Gastroesophageal sphincter (tissue), 4 donors: ENCODE results near the gene CDK4. TPM values are rescaled to one million over a fixed set of nuclear protein-coding genes. Genes with fewer than 3 reads are reported as not detected.

Experiments
- ATAC-seq: fragments of 150-250 bp; one replicate; pipeline ENCODE4 v1.9.1; 2016; ENCODE audit warnings: mild to moderate bottlenecking, moderate library complexity
- H3K27ac ChIP-seq, 4 donors: fragments of 200-600 bp; sonication (generic) in 3 of 4; 1 replicate in 3 of 4; 2 replicates in 1 of 4; pipeline ENCODE4 v1.5.1; 2016 to 2019
- H3K27me3 ChIP-seq: fragments of 200-600 bp; sonication (generic); one replicate; pipeline ENCODE4 v1.5.1; 2019
- H3K36me3 ChIP-seq, 2 donors: fragments of 200-600 bp; sonication (generic); one replicate each; pipeline ENCODE4 v1.5.1; 2019; ENCODE audit warnings: control low read depth in 1 of 2
- H3K4me1 ChIP-seq, 3 donors: fragments of 200-600 bp; sonication (generic); 1 replicate in 2 of 3; 2 replicates in 1 of 3; pipeline ENCODE4 v1.5.1; 2016 to 2019; ENCODE audit warnings: control low read depth in 2 of 3
- H3K4me3 ChIP-seq, 2 donors: fragments of 200-600 bp; sonication (generic); one replicate each; pipeline ENCODE4 v1.5.1; 2019; ENCODE audit warnings: mild to moderate bottlenecking in 1 of 2, moderate library complexity in 1 of 2
- H3K9me3 ChIP-seq, 3 donors: fragments of 200-600 bp; sonication (generic); one replicate each; pipeline ENCODE4 v1.5.1; 2017 to 2019; ENCODE audit warnings: control low read depth in 2 of 3
- CTCF ChIP-seq, 4 experiments: fragments of 200-600 bp in 2 of 4; fragments of 450-650 bp in 2 of 4; sonication (generic) in 1 of 4; IDR thresholded peaks; one replicate each; pipeline ENCODE4 v1.5.1; 2017 to 2019; ENCODE audit warnings: antibody characterized with exemption in 4 of 4, mild to moderate bottlenecking in 2 of 4, moderate library complexity in 2 of 4
- EP300 ChIP-seq: sonication (generic); formaldehyde crosslinking; IDR thresholded peaks from one replicate; pipeline ENCODE4 v1.6.1; 2017; ENCODE audit warnings: antibody characterized with exemption, mild to moderate bottlenecking
- POLR2A ChIP-seq, 2 donors: fragments of 450-650 bp; IDR thresholded peaks; one replicate each; pipeline ENCODE4 v1.6.1; 2017; ENCODE audit warnings: antibody characterized with exemption in 2 of 2, mild to moderate bottlenecking in 2 of 2, moderate library complexity in 1 of 2
- POLR2AphosphoS5 ChIP-seq: sonication (generic); formaldehyde crosslinking; IDR thresholded peaks from one replicate; pipeline ENCODE4 v1.6.1; 2017; ENCODE audit warnings: antibody characterized with exemption
- WGBS, 2 donors: methylation state at CpG; one replicate each; pipeline ENCODE4 v1.1.5; 2018; ENCODE audit warnings: low coverage in 1 of 2; 5-methylcytosine and 5-hydroxymethylcytosine counted together
- total RNA-seq, 4 donors: library from RNA; depleted of rRNA; stranded (reverse); fragments of >200 nt; gene quantifications; one replicate each; pipeline ENCODE4 v1.1.0, GENCODE V29; 2016

The CDK4 gene
- total RNA-seq, 4 donors from 2014 or later, result 56.7 to 107 (median 101) TPM

DNA sequence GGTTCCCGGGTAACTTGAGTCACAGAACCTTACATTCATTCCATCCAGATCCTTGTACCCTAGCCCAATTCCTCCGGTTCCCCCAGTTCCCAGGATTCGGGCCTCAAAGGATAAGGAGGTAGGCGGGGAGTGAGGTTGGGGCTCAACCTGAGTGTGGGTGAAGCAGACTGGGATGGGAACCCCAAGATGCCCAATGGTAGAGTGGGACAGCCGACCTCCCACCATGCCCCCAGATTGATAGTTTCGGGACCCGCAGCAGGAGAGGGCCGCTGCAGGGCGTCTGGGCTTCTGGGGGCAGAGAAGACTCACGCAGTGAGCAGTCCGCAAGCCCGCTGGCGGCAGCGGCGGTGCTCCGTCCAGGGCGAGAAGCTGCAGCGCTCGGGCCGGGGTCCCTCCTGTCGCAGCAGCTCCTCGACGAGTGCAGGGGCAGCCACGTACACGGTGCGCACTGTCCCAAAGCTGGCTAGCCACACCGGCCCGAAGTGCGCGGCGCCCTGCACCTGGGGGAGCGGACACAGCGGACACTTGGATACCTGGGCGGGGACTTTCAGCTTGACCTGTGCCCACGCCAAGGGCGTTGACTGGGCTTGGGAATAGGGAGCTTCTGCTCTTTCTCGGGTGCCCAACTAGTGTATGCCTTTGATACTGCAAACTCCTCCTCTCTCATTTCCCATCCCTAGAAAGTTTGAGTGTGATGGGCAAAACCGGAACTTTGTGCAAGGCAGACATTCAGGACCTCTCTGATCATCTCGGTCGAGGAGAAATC is 13.8 kb upstream of the CDK4 start:
- no peak for TF ChIP-seq POLR2A (IDR thresholded peaks at IDR 0.05)
- TF ChIP-seq POLR2AphosphoS5, result no peak
- TF ChIP-seq EP300, result no peak
- TF ChIP-seq CTCF (IDR thresholded peaks at IDR 0.05), result no peak
- Histone ChIP-seq H3K9me3 (no peaks in the 10 kb centered on the region), H3K36me3 (peaks cover 0 to 27% of the 10 kb centered on the region in 2 donors), H3K4me3 (peak overlapping the region in 1 of 2 donors; percentile 42), H3K27me3 (peaks cover 63% of the 10 kb centered on the region), H3K4me1 (peaks cover 0 to 33% (median 28%) of the 10 kb centered on the region in 3 donors), H3K27ac (no peak overlapping the region)
- ATAC-seq, result peak; percentile 6
- WGBS, 2 donors, result 0% methylated on average over 2 of the region's 40 CpGs; no CpG with 5 or more reads in 1 of the 2 donors

- no peaks in the 10 kb centered on the region for H3K9me3 ChIP-seq
- peaks cover 0 to 30% (median 28%) of the 10 kb centered on the region in 3 donors for H3K4me1 ChIP-seq
- no peak overlapping the region for H3K27ac ChIP-seq
- H3K4me3 ChIP-seq, result peak overlapping the region in 1 of 2 donors; percentile 42
- TF ChIP-seq EP300 (no peak), POLR2AphosphoS5 (no peak), CTCF (IDR thresholded peaks at IDR 0.05) (peak in 3 of 4 experiments; percentile 3 to 34 (median 16)), POLR2A (IDR thresholded peaks at IDR 0.05) (no peak)
- peak; percentile 54 for ATAC-seq
- H3K36me3 ChIP-seq, result peaks cover 0 to 30% of the 10 kb centered on the region in 2 donors
- H3K27me3 ChIP-seq, result peaks cover 68% of the 10 kb centered on the region
- WGBS, 2 donors, result no CpG with 5 or more reads among the region's 60 CpGs
These were observed 13.0 kb upstream of the CDK4 start for GRCh38 chr12:57765003-57765697.

DNA sequence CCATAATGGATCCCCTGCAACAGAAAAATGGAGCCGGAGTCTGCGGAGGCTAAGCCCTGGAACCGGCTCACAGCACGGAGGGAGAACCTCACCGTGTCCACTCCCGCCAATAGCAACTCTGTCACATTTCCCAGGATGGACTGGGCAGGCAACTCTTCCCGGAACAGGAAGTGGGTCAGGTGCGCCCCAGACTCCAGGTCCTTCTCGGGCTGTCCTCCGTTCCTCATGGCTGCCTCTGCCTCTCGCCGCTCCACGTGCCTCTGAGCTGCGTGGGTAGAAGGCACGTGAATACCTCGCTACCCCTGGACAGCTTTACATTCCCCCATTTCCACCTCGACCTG is 12.5 kb upstream of the CDK4 start:
- Histone ChIP-seq H3K27me3 (peaks cover 68% of the 10 kb centered on the region), H3K36me3 (peaks cover 0 to 31% of the 10 kb centered on the region in 2 donors), H3K4me3 (peak overlapping the region in 1 of 2 donors; percentile 42), H3K27ac (no peak overlapping the region), H3K4me1 (peaks cover 0 to 30% (median 28%) of the 10 kb centered on the region in 3 donors), H3K9me3 (no peaks in the 10 kb centered on the region)
- WGBS, 2 donors, result 26 to 28% methylated on average over 6 to 9 of the region's 17 CpGs
- no peak for ATAC-seq
- no peak for TF ChIP-seq EP300
- no peak for TF ChIP-seq CTCF (IDR thresholded peaks at IDR 0.05)
- TF ChIP-seq POLR2A (IDR thresholded peaks at IDR 0.05), result no peak
- TF ChIP-seq POLR2AphosphoS5, result no peak

DNA sequence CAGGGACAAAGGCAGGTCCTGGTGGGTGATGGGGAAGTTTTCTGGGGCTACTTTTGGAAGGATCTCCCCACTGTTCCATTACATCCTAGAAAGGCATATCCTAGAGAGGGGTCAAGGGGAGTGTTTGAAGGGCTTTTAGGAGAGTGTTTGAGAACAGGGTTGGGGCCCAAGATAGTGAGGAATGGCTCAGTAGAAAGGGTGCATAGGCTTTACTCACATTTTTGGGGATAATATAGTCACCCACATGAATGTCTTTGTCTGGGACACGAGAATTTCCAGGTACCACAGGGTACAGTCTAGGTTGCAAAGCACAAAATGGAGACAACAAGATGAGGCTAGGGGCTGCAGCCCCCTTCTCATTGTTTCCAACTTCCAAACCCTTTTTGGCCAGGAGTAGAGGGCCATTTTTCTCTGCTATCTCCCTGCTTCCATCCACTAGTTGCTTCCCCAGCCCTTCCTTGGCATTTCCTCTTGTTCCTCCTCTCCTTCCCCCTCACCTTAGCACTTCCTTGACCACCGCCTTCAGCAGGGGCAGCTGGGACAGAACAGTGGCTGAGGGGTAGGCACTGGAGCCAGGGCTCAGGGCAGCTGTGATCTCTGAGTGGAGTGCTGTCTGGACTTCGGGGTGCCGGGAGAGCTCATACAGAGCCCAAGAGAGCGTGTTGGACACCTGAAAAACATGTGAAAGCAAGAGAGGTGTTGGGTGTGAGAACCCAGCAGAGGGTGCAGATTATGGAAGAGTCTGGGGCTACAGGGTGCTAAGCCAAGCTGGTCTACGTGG is 12.0 kb upstream of the CDK4 start:
- Histone ChIP-seq H3K27me3 (peaks cover 68% of the 10 kb centered on the region), H3K4me1 (peaks cover 0 to 30% (median 28%) of the 10 kb centered on the region in 3 donors), H3K9me3 (no peaks in the 10 kb centered on the region), H3K27ac (no peak overlapping the region), H3K36me3 (peaks cover 0 to 30% of the 10 kb centered on the region in 2 donors), H3K4me3 (no peak overlapping the region)
- TF ChIP-seq POLR2AphosphoS5 (no peak), EP300 (no peak), CTCF (IDR thresholded peaks at IDR 0.05) (no peak), POLR2A (IDR thresholded peaks at IDR 0.05) (no peak)
- no peak for ATAC-seq
- 65 to 66% methylated on average over 2 of the region's 6 CpGs for WGBS, 2 donors
